Activated naive CD4-positive, alpha-beta T cell treated with anti-CD3 and anti-CD28 coated beads for 36 hours (primary cell): ENCODE data around the gene OSTN. TPM values are rescaled to one million over a fixed set of nuclear protein-coding genes. Genes with fewer than 3 reads are reported as not detected.

Experiments used
- CTCF ChIA-PET: fragments of 350-600 bp; sonication (Branson Sonifier 250); formaldehyde crosslinking; loops from one replicate; lab custom pipeline; 2021; ENCODE audit warnings: antibody characterized with exemption; lab: Charles Lee
- DNase-seq: peaks from one replicate; pipeline ENCODE4 v3.0.0-alpha.2; 2020
- H3K27ac Mint-ChIP-seq: one replicate; pipeline ENCODE4 v1.8.0; 2021; ENCODE audit warnings: mild to moderate bottlenecking, mixed read lengths
- H3K27me3 Mint-ChIP-seq: one replicate; pipeline ENCODE4 v1.8.0; 2021; ENCODE audit warnings: low read depth, mixed read lengths
- H3K36me3 Mint-ChIP-seq: one replicate; pipeline ENCODE4 v1.8.0; 2021; ENCODE audit warnings: low read depth, mixed read lengths
- H3K4me1 Mint-ChIP-seq: one replicate; pipeline ENCODE4 v1.8.0; 2021; ENCODE audit warnings: low read depth, mixed read lengths
- H3K4me3 Mint-ChIP-seq: one replicate; pipeline ENCODE4 v1.8.0; 2021; ENCODE audit warnings: mild to moderate bottlenecking, moderate library complexity, mixed read lengths
- H3K9me3 Mint-ChIP-seq: one replicate; pipeline ENCODE4 v1.8.0; 2021; ENCODE audit warnings: mixed read lengths
- intact Hi-C: fragments of 100-400 bp; cut with micrococcal nuclease; formaldehyde crosslinking; loops from one replicate; pipeline ENCODE4 v1.15.1; 2023
- total RNA-seq, 2 experiments: library from RNA; stranded (reverse); gene quantifications; one replicate each; pipeline ENCODE4 v1.2.3, GENCODE V29; 2021

Gene OSTN
- total RNA-seq, 2 experiments from 2014 or later = not detected

DNA sequence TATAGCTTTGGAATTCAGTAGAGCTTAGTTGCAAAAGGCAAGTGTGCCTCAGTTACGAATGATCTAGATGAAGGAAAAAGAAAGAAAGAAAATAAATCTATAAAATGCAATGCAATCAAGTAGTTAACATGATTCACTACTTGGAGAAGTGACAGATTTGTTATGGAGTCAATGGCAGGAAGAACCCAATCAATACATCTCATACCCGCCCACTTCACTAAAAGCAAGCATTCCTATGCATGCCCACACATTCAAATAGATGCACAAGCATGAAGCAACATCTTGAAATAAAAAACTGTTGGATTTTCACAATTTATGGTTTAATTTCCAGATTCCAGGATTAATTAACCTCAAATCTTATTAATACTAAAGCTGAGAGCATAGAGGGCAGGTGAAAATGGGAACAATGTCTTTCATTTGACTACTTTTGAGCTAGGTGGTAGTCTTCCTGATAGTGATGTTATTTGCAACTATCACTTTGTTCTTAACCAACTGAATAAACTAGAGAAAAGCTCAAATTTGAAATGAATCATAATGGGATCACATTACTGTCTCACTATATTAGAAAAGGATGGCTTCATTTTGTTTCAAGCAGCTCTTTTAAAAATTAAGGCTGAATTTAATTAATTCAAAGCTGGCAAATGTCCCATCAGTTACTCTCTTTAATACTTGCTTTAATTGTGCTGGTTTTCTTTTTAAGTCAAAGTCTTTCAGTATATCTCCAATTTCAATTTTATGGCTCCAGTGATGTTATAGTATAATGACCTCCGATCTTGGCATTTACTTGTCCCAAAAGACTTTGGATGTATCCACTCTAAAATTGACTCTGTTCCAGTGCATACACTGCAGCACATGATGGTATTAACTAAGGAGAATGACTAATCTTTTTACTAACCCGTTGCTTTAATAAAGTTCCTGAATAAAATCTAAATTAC lies 83.5 kb downstream of the OSTN start:
- CTCF ChIA-PET = no interaction called here

DNA sequence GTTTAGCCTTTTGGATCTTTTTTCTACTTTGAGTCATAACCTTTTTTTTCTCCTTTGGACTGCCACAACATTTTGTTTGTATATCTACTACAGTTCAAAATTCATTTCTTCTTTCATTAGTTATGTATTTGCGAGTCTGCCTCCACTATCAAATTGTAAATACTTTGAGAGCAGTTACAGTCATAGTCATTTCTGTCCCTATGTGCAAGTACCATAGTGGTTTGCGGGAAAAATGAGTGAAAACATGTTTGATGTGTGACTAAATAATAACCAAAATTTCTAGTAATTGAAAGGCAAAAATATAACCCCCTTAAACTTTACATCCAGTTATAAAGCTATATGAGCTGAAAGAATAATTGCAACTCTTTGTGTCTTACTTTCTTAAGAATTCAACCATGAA lies 84.4 kb downstream of the OSTN start:
- no peak for DNase-seq
- CTCF ChIA-PET = no interaction called here
- no peak overlapping the region for H3K4me3 Mint-ChIP-seq
- intact Hi-C loops = no loop called here
- no peaks in the 10 kb centered on the region for H3K27me3 Mint-ChIP-seq
- H3K36me3 Mint-ChIP-seq = no peaks in the 10 kb centered on the region
- no peak overlapping the region for H3K27ac Mint-ChIP-seq
- no peaks in the 10 kb centered on the region for H3K4me1 Mint-ChIP-seq
- H3K9me3 Mint-ChIP-seq = peaks cover 1% of the 10 kb centered on the region

More for the DNA sequence above, 83.5 kb downstream of the OSTN start:
- Mint-ChIP-seq H3K27me3 (no peaks in the 10 kb centered on the region), H3K4me1 (no peaks in the 10 kb centered on the region), H3K9me3 (peaks cover 1% of the 10 kb centered on the region), H3K36me3 (no peaks in the 10 kb centered on the region), H3K4me3 (no peak overlapping the region), H3K27ac (no peak overlapping the region)
- no peak for DNase-seq
- intact Hi-C loops = no loop called here

- Mint-ChIP-seq H3K27me3 (no peaks in the 10 kb centered on the region), H3K9me3 (no peaks in the 10 kb centered on the region), H3K4me3 (no peak overlapping the region), H3K36me3 (no peaks in the 10 kb centered on the region), H3K27ac (no peak overlapping the region), H3K4me1 (peaks cover 2% of the 10 kb centered on the region)
- no peak for DNase-seq
- CTCF ChIA-PET = no interaction called here
- intact Hi-C loops = no loop called here
Observed at GRCh38 chr3:191290311-191291025, 91.4 kb downstream of the OSTN start.

GRCh38 chr3:191292243-191293015 lies 93.4 kb downstream of the OSTN start:
- no peak for DNase-seq
- Mint-ChIP-seq H3K4me3 (no peak overlapping the region), H3K27me3 (no peaks in the 10 kb centered on the region), H3K9me3 (no peaks in the 10 kb centered on the region), H3K27ac (no peak overlapping the region), H3K36me3 (no peaks in the 10 kb centered on the region), H3K4me1 (peaks cover 2% of the 10 kb centered on the region)
- intact Hi-C loops = no loop called here
- CTCF ChIA-PET = no interaction called here

DNA sequence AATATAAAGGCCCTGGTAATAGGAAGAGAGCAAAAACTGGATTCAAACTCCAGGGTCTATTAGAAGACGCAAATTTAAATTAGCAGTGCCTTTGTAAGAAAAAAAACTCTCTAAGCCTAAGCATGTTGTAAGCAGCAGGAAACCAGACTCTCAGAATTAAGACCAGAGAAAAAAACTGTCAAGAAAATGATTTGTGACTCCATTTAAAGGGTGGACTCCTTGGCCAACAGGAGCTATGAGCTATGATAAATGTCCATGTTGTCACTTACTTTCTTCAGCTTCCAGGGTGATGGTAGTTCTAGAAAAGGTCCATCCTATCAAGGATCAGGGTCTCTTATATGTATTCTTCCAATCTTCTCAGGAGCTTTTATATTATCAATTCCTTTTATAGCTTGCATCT lies 95.2 kb downstream of the OSTN start:
- H3K36me3 Mint-ChIP-seq = no peaks in the 10 kb centered on the region
- no peaks in the 10 kb centered on the region for H3K9me3 Mint-ChIP-seq
- DNase-seq = no peak
- no peak overlapping the region for H3K27ac Mint-ChIP-seq
- H3K27me3 Mint-ChIP-seq = no peaks in the 10 kb centered on the region
- peaks cover 2% of the 10 kb centered on the region for H3K4me1 Mint-ChIP-seq
- H3K4me3 Mint-ChIP-seq = no peak overlapping the region
- CTCF ChIA-PET = no interaction called here
- intact Hi-C loops = no loop called here

DNA sequence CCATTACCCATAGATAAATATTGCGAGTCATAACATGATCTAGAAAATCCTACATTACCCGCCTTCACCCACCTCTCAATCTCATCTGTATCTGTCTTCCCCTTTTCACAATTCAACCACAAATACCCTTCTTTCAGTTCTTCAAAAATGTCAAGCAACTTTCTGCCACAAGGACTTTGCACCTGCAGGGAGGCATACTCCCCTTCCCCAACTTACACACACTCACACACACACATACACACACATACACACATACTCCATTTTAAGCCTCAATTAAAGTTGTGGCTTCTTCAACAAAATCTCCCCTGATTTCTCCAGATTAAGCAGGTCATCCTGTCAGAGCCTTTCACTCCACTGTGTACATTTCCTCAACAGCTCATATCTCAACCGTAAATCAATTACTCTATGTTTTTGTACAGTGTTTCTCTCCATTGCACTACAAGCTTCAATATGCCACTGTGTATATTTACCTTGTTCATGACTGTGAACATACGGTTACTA lies 97.0 kb downstream of the OSTN start:
- intact Hi-C loops = no loop called here
- no peak overlapping the region for H3K4me3 Mint-ChIP-seq
- DNase-seq = no peak
- no peaks in the 10 kb centered on the region for H3K4me1 Mint-ChIP-seq
- no peaks in the 10 kb centered on the region for H3K9me3 Mint-ChIP-seq
- H3K36me3 Mint-ChIP-seq = no peaks in the 10 kb centered on the region
- H3K27me3 Mint-ChIP-seq = no peaks in the 10 kb centered on the region
- H3K27ac Mint-ChIP-seq = no peak overlapping the region
- CTCF ChIA-PET = no interaction called here

- intact Hi-C loops = no loop called here
- CTCF ChIA-PET = no interaction called here
Observed at GRCh38 chr3:191298846-191299245, 99.8 kb downstream of the OSTN start.

GRCh38 chr3:191300422-191300821 lies 101.4 kb downstream of the OSTN start:
- H3K9me3 Mint-ChIP-seq = no peaks in the 10 kb centered on the region
- no peak for DNase-seq
- H3K4me1 Mint-ChIP-seq = no peaks in the 10 kb centered on the region
- no peaks in the 10 kb centered on the region for H3K27me3 Mint-ChIP-seq
- no peak overlapping the region for H3K27ac Mint-ChIP-seq
- H3K4me3 Mint-ChIP-seq = no peak overlapping the region
- H3K36me3 Mint-ChIP-seq = no peaks in the 10 kb centered on the region
- intact Hi-C loops = no loop called here
- CTCF ChIA-PET = no interaction called here

More at GRCh38 chr3:191298846-191299245, 99.8 kb downstream of the OSTN start:
- no peaks in the 10 kb centered on the region for H3K27me3 Mint-ChIP-seq
- no peak for DNase-seq
- H3K4me3 Mint-ChIP-seq = no peak overlapping the region
- H3K36me3 Mint-ChIP-seq = no peaks in the 10 kb centered on the region
- H3K4me1 Mint-ChIP-seq = no peaks in the 10 kb centered on the region
- no peak overlapping the region for H3K27ac Mint-ChIP-seq
- no peaks in the 10 kb centered on the region for H3K9me3 Mint-ChIP-seq

DNA sequence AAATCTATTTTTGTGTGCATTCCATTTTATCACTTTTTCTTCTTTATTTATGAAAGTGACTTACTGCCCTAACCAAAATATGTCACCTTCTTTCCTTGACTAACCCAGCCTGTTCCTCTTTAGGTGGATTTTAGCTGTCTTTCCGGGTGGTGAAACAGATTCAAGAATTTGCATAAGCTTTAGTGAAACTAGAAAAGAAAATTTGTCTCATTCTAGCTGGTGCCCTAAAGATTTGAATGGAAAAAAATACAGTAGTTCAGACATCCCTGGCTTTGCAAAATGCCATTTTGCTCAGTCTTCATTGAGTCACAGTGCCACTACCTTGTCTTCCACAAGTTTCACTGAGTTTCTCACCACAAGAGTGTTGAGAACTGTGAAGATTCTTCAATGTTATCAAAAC lies 102.0 kb downstream of the OSTN start:
- DNase-seq = no peak
- CTCF ChIA-PET = no interaction called here
- Mint-ChIP-seq H3K4me3 (no peak overlapping the region), H3K27me3 (no peaks in the 10 kb centered on the region), H3K36me3 (no peaks in the 10 kb centered on the region), H3K27ac (no peak overlapping the region), H3K9me3 (no peaks in the 10 kb centered on the region), H3K4me1 (no peaks in the 10 kb centered on the region)
- intact Hi-C loops = no loop called here

GRCh38 chr3:191301782-191302411 lies 102.9 kb downstream of the OSTN start:
- intact Hi-C loops = no loop called here
- Mint-ChIP-seq H3K36me3 (no peaks in the 10 kb centered on the region), H3K9me3 (no peaks in the 10 kb centered on the region), H3K27ac (no peak overlapping the region), H3K27me3 (no peaks in the 10 kb centered on the region), H3K4me1 (no peaks in the 10 kb centered on the region), H3K4me3 (no peak overlapping the region)
- CTCF ChIA-PET = no interaction called here
- no peak for DNase-seq

- CTCF ChIA-PET = no interaction called here
- no peak overlapping the region for H3K4me3 Mint-ChIP-seq
- intact Hi-C loops = no loop called here
- no peak for DNase-seq
- H3K36me3 Mint-ChIP-seq = no peaks in the 10 kb centered on the region
- H3K4me1 Mint-ChIP-seq = no peaks in the 10 kb centered on the region
- H3K27me3 Mint-ChIP-seq = no peaks in the 10 kb centered on the region
- H3K9me3 Mint-ChIP-seq = no peaks in the 10 kb centered on the region
- no peak overlapping the region for H3K27ac Mint-ChIP-seq
Observed at GRCh38 chr3:191302451-191302850, 103.4 kb downstream of the OSTN start.

- Mint-ChIP-seq H3K4me3 (no peak overlapping the region), H3K4me1 (no peaks in the 10 kb centered on the region), H3K27me3 (no peaks in the 10 kb centered on the region), H3K27ac (no peak overlapping the region), H3K9me3 (no peaks in the 10 kb centered on the region), H3K36me3 (no peaks in the 10 kb centered on the region)
- no peak for DNase-seq
- CTCF ChIA-PET = no interaction called here
- intact Hi-C loops = no loop called here
Observed at GRCh38 chr3:191303596-191303995, 104.6 kb downstream of the OSTN start.
